ENCODE results near the gene KANSL1. TPM values are rescaled to one million over a fixed set of nuclear protein-coding genes. Genes with fewer than 3 reads are reported as not detected.

KANSL1 gene
- total and polyA plus RNA-seq, 9 of the 15 experiments (the other 6 are each of a cell fraction or from before 2014, with no cell fraction given): 3.6 to 55.4 (median 31.8) TPM

- TF ChIP-seq CREB5 (CRISPR knock-in tag; IDR thresholded peaks at IDR 0.05) (no peak), JUND (IDR thresholded peaks at IDR 0.05; ENCODE audit: borderline replicate concordance, low read depth, low read length) (peak; percentile 20; the same call in 1 of the 2 replicates), JUND (tag; IDR thresholded peaks at IDR 0.05; ENCODE audit: borderline replicate concordance, low read depth, low read length) (no peak), ETV6 (IDR thresholded peaks at IDR 0.05; ENCODE audit: borderline replicate concordance in 1 of 2, low read depth in 2 of 2, low read length in 1 of 2) (no peak), ETV6 (CRISPR knock-in tag; IDR thresholded peaks at IDR 0.05; ENCODE audit: borderline replicate concordance) (no peak), ZNF639 (CRISPR knock-in tag; conservative IDR thresholded peaks at IDR 0.05 in 1 of 2, IDR thresholded peaks at IDR 0.05 in 1 of 2) (no peak), MITF (IDR thresholded peaks at IDR 0.05) (no peak), NR3C1 (CRISPR knock-in tag; IDR thresholded peaks at IDR 0.05) (no peak), TEAD2 (tag; IDR thresholded peaks at IDR 0.05) (no peak), RCOR1 (IDR thresholded peaks at IDR 0.05; ENCODE audit: borderline replicate concordance in 1 of 2, low read depth in 2 of 2, low read length in 2 of 2) (0 out of 4 replicates have a peak, but pooled peaks of 1 of the 2 experiments have one; percentile 19), FOXK1 (CRISPR knock-in tag; IDR thresholded peaks at IDR 0.05; ENCODE audit: borderline replicate concordance) (no peak), USF1 (CRISPR knock-in tag; IDR thresholded peaks at IDR 0.05) (no peak), ZNF512 (tag; IDR thresholded peaks at IDR 0.05) (no peak), POLR3G (IDR thresholded peaks at IDR 0.05; ENCODE audit: extremely low read depth, insufficient read length, insufficient replicate concordance) (no peak), POLR2B (IDR thresholded peaks at IDR 0.05; ENCODE audit: low read depth, partially characterized antibody) (no peak)
These were observed 190.8 kb downstream of the KANSL1 start (continued) for GRCh38 chr17:46002311-46002972.

All from K562 (cell line).